ENCODE results near the gene MYBPHL.

DNA sequence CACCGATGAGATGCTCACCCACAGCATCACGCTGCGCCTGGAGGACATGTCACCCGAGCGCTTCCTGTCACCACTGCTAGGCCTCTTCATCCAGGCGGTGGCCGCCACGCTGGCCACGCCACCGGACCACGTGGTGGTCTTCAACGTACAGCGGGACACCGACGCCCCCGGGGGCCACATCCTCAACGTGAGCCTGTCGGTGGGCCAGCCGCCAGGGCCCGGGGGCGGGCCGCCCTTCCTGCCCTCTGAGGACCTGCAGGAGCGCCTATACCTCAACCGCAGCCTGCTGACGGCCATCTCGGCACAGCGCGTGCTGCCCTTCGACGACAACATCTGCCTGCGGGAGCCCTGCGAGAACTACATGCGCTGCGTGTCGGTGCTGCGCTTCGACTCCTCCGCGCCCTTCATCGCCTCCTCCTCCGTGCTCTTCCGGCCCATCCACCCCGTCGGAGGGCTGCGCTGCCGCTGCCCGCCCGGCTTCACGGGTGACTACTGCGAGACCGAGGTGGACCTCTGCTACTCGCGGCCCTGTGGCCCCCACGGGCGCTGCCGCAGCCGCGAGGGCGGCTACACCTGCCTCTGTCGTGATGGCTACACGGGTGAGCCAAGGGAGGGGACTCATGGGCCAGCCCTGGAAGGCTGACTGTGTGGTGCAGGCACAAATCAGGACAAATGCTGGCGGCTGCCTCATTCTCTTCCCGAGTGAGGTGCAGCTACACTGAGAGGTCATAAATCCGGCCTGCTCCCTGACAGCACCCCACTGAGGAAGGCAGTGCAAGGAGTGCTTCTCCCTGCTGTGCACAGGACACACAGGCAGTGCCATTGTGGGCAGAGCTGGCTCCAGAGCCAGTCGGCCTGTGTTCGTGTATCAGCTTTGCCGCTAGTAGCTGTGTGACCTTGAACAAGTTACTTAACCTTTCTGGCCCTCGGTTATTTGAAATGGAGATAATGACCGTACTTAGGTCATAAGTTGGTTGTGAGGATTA is 48.0 kb downstream of the MYBPHL start:
- TF ChIP-seq EP300 (IDR thresholded peaks at IDR 0.05) = no peak
- TF ChIP-seq, protein P1, sequence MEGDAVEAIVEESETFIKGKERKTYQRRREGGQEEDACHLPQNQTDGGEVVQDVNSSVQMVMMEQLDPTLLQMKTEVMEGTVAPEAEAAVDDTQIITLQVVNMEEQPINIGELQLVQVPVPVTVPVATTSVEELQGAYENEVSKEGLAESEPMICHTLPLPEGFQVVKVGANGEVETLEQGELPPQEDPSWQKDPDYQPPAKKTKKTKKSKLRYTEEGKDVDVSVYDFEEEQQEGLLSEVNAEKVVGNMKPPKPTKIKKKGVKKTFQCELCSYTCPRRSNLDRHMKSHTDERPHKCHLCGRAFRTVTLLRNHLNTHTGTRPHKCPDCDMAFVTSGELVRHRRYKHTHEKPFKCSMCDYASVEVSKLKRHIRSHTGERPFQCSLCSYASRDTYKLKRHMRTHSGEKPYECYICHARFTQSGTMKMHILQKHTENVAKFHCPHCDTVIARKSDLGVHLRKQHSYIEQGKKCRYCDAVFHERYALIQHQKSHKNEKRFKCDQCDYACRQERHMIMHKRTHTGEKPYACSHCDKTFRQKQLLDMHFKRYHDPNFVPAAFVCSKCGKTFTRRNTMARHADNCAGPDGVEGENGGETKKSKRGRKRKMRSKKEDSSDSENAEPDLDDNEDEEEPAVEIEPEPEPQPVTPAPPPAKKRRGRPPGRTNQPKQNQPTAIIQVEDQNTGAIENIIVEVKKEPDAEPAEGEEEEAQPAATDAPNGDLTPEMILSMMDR (IDR thresholded peaks at IDR 0.05) = no peak
- TF ChIP-seq POLR2A (IDR thresholded peaks at IDR 0.05) = no peak
